Measurements from ENCODE around the gene PAPOLA.
"Not testable (repeated sequence)": the region's sequence is repeated elsewhere in the genome, so short reads cannot be mapped to it uniquely, and the experiment has no call there.

The PAPOLA gene

GRCh38 chr14:96484399-96484798, 17.8 kb upstream of the PAPOLA start:
- Mint-ChIP-seq H3K36me3 (ENCODE audit: insufficient read depth) (no peaks in the 10 kb centered on the region), H3K27me3 (peaks cover 42 to 58% of the 10 kb centered on the region in 2 donors), H3K4me3 (no peak overlapping the region), H3K9me3 (no peaks in the 10 kb centered on the region), H3K27ac (no peak overlapping the region), H3K4me1 (ENCODE audit: low read depth in 2 of 2) (no peaks in the 10 kb centered on the region)
- no peak for ATAC-seq (replicated peaks)
- DNase-seq, result no peak

GRCh38 chr14:96486705-96487104, 15.5 kb upstream of the PAPOLA start:
- Mint-ChIP-seq H3K27me3 (peaks cover 31 to 57% of the 10 kb centered on the region in 2 donors), H3K4me3 (no peak overlapping the region), H3K4me1 (ENCODE audit: low read depth in 2 of 2) (no peaks in the 10 kb centered on the region), H3K27ac (no peak overlapping the region), H3K9me3 (no peaks in the 10 kb centered on the region), H3K36me3 (ENCODE audit: insufficient read depth) (no peaks in the 10 kb centered on the region)
- no peak for ATAC-seq (replicated peaks)
- no peak for DNase-seq

- DNase-seq, result no peak
- H3K4me3 Mint-ChIP-seq, result no peak overlapping the region
- peaks cover 25 to 55% of the 10 kb centered on the region in 2 donors for H3K27me3 Mint-ChIP-seq
- H3K36me3 Mint-ChIP-seq (ENCODE audit: insufficient read depth), result no peaks in the 10 kb centered on the region
- H3K9me3 Mint-ChIP-seq, result no peaks in the 10 kb centered on the region
- no peak overlapping the region for H3K27ac Mint-ChIP-seq
- no peak for ATAC-seq (replicated peaks)
- H3K4me1 Mint-ChIP-seq (ENCODE audit: low read depth in 2 of 2), result no peaks in the 10 kb centered on the region
These were observed 12.9 kb upstream of the PAPOLA start for GRCh38 chr14:96489327-96489726.

GRCh38 chr14:96493178-96493577, 9.0 kb upstream of the PAPOLA start:
- Mint-ChIP-seq H3K27me3 (peaks cover 26 to 53% of the 10 kb centered on the region in 2 donors), H3K36me3 (ENCODE audit: insufficient read depth) (no peaks in the 10 kb centered on the region), H3K4me3 (no peak overlapping the region), H3K9me3 (no peaks in the 10 kb centered on the region), H3K27ac (no peak overlapping the region), H3K4me1 (ENCODE audit: low read depth in 2 of 2) (peaks cover 5% of the 10 kb centered on the region in 2 donors)
- DNase-seq, result no peak
- ATAC-seq (replicated peaks), result no peak

GRCh38 chr14:96494331-96494730, 7.9 kb upstream of the PAPOLA start:
- Mint-ChIP-seq H3K27me3 (peaks cover 23 to 46% of the 10 kb centered on the region in 2 donors), H3K9me3 (no peaks in the 10 kb centered on the region), H3K27ac (no peak overlapping the region), H3K4me1 (ENCODE audit: low read depth in 2 of 2) (peaks cover 5% of the 10 kb centered on the region in 2 donors), H3K36me3 (ENCODE audit: insufficient read depth) (no peaks in the 10 kb centered on the region), H3K4me3 (no peak overlapping the region)
- ATAC-seq (replicated peaks) (no peak), DNase-seq (no peak)

- Mint-ChIP-seq H3K9me3 (no peaks in the 10 kb centered on the region), H3K4me1 (ENCODE audit: low read depth in 2 of 2) (peaks cover 5 to 11% of the 10 kb centered on the region in 2 donors), H3K27ac (no peak overlapping the region), H3K4me3 (no peak overlapping the region), H3K27me3 (peaks cover 21 to 33% of the 10 kb centered on the region in 2 donors), H3K36me3 (ENCODE audit: insufficient read depth) (peaks cover 3% of the 10 kb centered on the region)
- DNase-seq, result no peak
- no peak for ATAC-seq (replicated peaks)
These were observed 5.1 kb upstream of the PAPOLA start for GRCh38 chr14:96497087-96497486.

- no peak overlapping the region for H3K4me3 Mint-ChIP-seq
- H3K36me3 Mint-ChIP-seq (ENCODE audit: insufficient read depth), result peaks cover 6% of the 10 kb centered on the region
- ATAC-seq (replicated peaks), result no peak
These were observed 4.6 kb upstream of the PAPOLA start for GRCh38 chr14:96497586-96497985.

GRCh38 chr14:96501217-96501739, 904 bp upstream of the PAPOLA start:
- ATAC-seq (replicated peaks), result no peak
- H3K4me3 Mint-ChIP-seq, result peak overlapping the region; percentile 92 to 97
- H3K9me3 Mint-ChIP-seq, result no peaks in the 10 kb centered on the region
- peaks cover 22% of the 10 kb centered on the region for H3K36me3 Mint-ChIP-seq (ENCODE audit: insufficient read depth)
- peaks cover 39 to 45% of the 10 kb centered on the region in 2 donors for H3K4me1 Mint-ChIP-seq (ENCODE audit: low read depth in 2 of 2)
- no peaks in the 10 kb centered on the region for H3K27me3 Mint-ChIP-seq
- no peak for DNase-seq
- H3K27ac Mint-ChIP-seq, result peak overlapping the region; percentile 97 to 99

More at GRCh38 chr14:96497586-96497985, 4.6 kb upstream of the PAPOLA start:
- Mint-ChIP-seq H3K4me1 (ENCODE audit: low read depth in 2 of 2) (peaks cover 5 to 13% of the 10 kb centered on the region in 2 donors), H3K27me3 (peaks cover 17 to 28% of the 10 kb centered on the region in 2 donors), H3K9me3 (no peaks in the 10 kb centered on the region), H3K27ac (no peak overlapping the region)
- DNase-seq, result no peak

- Mint-ChIP-seq H3K4me3 (peak overlapping the region; percentile 92 to 97), H3K27me3 (no peaks in the 10 kb centered on the region), H3K9me3 (no peaks in the 10 kb centered on the region), H3K27ac (peak overlapping the region; percentile 97 to 99), H3K36me3 (ENCODE audit: insufficient read depth) (peaks cover 27% of the 10 kb centered on the region), H3K4me1 (ENCODE audit: low read depth in 2 of 2) (peaks cover 36 to 43% of the 10 kb centered on the region in 2 donors)
- peak; percentile 23 for ATAC-seq (replicated peaks)
- DNase-seq, result peak in 1 of 3 experiments; percentile 22
These were observed 581 bp downstream of the PAPOLA start for GRCh38 chr14:96502621-96503305.

GRCh38 chr14:96503306-96503679, 1.1 kb downstream of the PAPOLA start:
- Mint-ChIP-seq H3K4me3 (peak overlapping the region; percentile 92 to 97), H3K27ac (peak overlapping the region; percentile 97 to 99), H3K27me3 (no peaks in the 10 kb centered on the region), H3K9me3 (no peaks in the 10 kb centered on the region), H3K36me3 (ENCODE audit: insufficient read depth) (peaks cover 27% of the 10 kb centered on the region), H3K4me1 (ENCODE audit: low read depth in 2 of 2) (peaks cover 42 to 48% of the 10 kb centered on the region in 2 donors)
- no peak for ATAC-seq (replicated peaks)
- no peak for DNase-seq

GRCh38 chr14:96504353-96504752, 2.2 kb downstream of the PAPOLA start:
- Mint-ChIP-seq H3K4me3 (peak overlapping the region; percentile 92 to 97), H3K4me1 (ENCODE audit: low read depth in 2 of 2) (peaks cover 50 to 56% of the 10 kb centered on the region in 2 donors), H3K36me3 (ENCODE audit: insufficient read depth) (peaks cover 27% of the 10 kb centered on the region), H3K27ac (peak overlapping the region; percentile 97 to 99)
- not testable (repeated sequence) for DNase-seq; ATAC-seq (replicated peaks); H3K9me3 Mint-ChIP-seq; H3K27me3 Mint-ChIP-seq

GRCh38 chr14:96507723-96508122, 5.5 kb downstream of the PAPOLA start:
- peak overlapping the region in 1 of 2 donors; percentile 67 for H3K27ac Mint-ChIP-seq
- H3K27me3 Mint-ChIP-seq, result no peaks in the 10 kb centered on the region
- peaks cover 60 to 80% of the 10 kb centered on the region in 2 donors for H3K4me1 Mint-ChIP-seq (ENCODE audit: low read depth in 2 of 2)
- ATAC-seq (replicated peaks), result no peak
- no peak for DNase-seq
- H3K36me3 Mint-ChIP-seq (ENCODE audit: insufficient read depth), result peaks cover 20% of the 10 kb centered on the region
- peak overlapping the region in 1 of 2 donors; percentile 21 for H3K4me3 Mint-ChIP-seq
- H3K9me3 Mint-ChIP-seq, result no peaks in the 10 kb centered on the region

- H3K4me1 Mint-ChIP-seq (ENCODE audit: low read depth in 2 of 2), result peaks cover 54 to 79% of the 10 kb centered on the region in 2 donors
- H3K36me3 Mint-ChIP-seq (ENCODE audit: insufficient read depth), result peaks cover 13% of the 10 kb centered on the region
- peak overlapping the region; percentile 42 to 51 for H3K4me3 Mint-ChIP-seq
These were observed 6.7 kb downstream of the PAPOLA start for GRCh38 chr14:96508900-96509299.

GRCh38 chr14:96509457-96510090, 7.4 kb downstream of the PAPOLA start:
- Mint-ChIP-seq H3K4me1 (ENCODE audit: low read depth in 2 of 2) (peaks cover 53 to 79% of the 10 kb centered on the region in 2 donors), H3K4me3 (peak overlapping the region in 1 of 2 donors; percentile 51)

More at GRCh38 chr14:96508900-96509299, 6.7 kb downstream of the PAPOLA start:
- Mint-ChIP-seq H3K27ac (no peak overlapping the region), H3K27me3 (no peaks in the 10 kb centered on the region), H3K9me3 (no peaks in the 10 kb centered on the region)
- DNase-seq (no peak), ATAC-seq (replicated peaks) (no peak)

More at GRCh38 chr14:96509457-96510090, 7.4 kb downstream of the PAPOLA start:
- ATAC-seq (replicated peaks) (peak; percentile 21), DNase-seq (no peak)
- peaks cover 12% of the 10 kb centered on the region for H3K36me3 Mint-ChIP-seq (ENCODE audit: insufficient read depth)
- H3K9me3 Mint-ChIP-seq, result no peaks in the 10 kb centered on the region
- peak overlapping the region; percentile 60 to 77 for H3K27ac Mint-ChIP-seq
- H3K27me3 Mint-ChIP-seq, result no peaks in the 10 kb centered on the region

Data from effector memory CD8-positive, alpha-beta T cell (primary cell).